ENCODE measurements around the gene POLR1D.

POLR1D gene

GRCh38 chr13:27637289-27637626 is 15.6 kb downstream of the POLR1D start:
- no peak for DNase-seq
- no peak for TF ChIP-seq POLR2A (IDR thresholded peaks at IDR 0.05; ENCODE audit: low read length)
- TF ChIP-seq GATA1 (IDR thresholded peaks at IDR 0.05; ENCODE audit: low read depth, low read length): no peak

GRCh38 chr13:27638001-27638400 is 16.3 kb downstream of the POLR1D start:
- TF ChIP-seq GATA1 (IDR thresholded peaks at IDR 0.05; ENCODE audit: low read depth, low read length): no peak
- DNase-seq: peak; percentile 40 to 76

DNA sequence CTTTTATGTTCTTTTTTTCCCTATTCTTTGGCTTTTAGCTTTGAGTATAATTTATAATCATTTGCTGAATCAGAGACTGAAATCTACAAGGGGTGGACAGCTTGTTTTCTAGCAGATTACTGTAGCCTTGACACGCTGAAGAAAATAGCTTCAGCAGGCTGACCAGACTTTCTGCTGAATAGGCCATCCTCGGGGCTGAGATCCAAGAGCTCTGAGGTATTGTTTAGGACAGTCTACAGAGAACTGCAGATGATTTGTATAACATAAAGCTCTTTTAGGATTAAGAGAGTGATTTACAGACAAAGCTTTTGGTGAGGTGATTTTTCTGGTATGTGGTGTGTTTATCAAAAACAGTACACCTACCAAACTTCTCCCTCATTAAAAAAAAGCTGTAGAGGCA is 16.8 kb downstream of the POLR1D start:
- DNase-seq: no peak
- TF ChIP-seq POLR2A (IDR thresholded peaks at IDR 0.05; ENCODE audit: low read length): no peak
- no peak for TF ChIP-seq GATA1 (IDR thresholded peaks at IDR 0.05; ENCODE audit: low read depth, low read length)

GRCh38 chr13:27639186-27639585 is 17.5 kb downstream of the POLR1D start:
- no peak for TF ChIP-seq GATA1 (IDR thresholded peaks at IDR 0.05; ENCODE audit: low read depth, low read length)
- no peak for TF ChIP-seq POLR2A (IDR thresholded peaks at IDR 0.05; ENCODE audit: low read length)
- no peak for DNase-seq

- peak; percentile 42 to 61 for DNase-seq
Observed at GRCh38 chr13:27641711-27642502, 20.2 kb downstream of the POLR1D start.

DNA sequence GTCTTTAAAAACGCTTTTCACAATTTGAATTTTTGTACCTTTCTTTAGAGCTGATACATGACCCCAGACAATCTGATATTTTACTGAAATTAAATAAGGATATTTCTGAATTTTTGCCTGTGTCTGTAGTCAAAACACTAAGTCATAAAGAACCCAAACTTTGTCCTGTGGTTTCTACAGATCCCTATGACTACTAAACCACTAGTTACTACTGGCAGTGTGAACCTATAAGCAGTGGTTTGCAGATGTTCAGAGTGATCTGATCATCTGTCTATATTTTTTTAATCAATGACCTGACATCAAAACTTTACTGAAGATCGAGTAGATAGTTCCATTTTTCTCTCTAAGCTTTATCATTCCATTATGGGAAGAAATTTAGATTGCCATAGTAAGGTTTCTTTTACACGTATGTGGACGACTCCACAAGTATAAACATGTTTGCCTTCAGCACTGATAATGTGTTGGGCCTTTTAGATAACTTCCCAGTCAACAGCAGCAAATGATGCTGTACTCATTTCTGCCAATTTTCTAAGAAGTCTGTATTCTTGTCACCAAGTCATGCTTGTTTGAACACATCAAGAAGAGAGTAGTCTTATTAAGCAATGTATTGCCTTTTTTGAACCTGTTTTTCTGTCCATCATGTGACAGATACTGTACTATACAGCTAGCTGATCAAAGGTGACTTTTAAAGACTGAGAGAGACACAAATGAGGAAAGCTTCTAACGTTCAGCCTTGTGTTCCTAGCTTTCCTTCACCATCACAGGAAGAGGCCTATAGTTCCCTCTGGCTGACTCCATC is 21.8 kb downstream of the POLR1D start:
- DNase-seq: peak; percentile 63 to 66
- TF ChIP-seq GATA1 (IDR thresholded peaks at IDR 0.05; ENCODE audit: low read depth, low read length) (no peak), POLR2A (IDR thresholded peaks at IDR 0.05; ENCODE audit: low read length) (peak; percentile 25)

More at GRCh38 chr13:27641711-27642502, 20.2 kb downstream of the POLR1D start:
- TF ChIP-seq GATA1 (IDR thresholded peaks at IDR 0.05; ENCODE audit: low read depth, low read length): no peak
- TF ChIP-seq POLR2A (IDR thresholded peaks at IDR 0.05; ENCODE audit: low read length): no peak

GRCh38 chr13:27644302-27644701 is 22.6 kb downstream of the POLR1D start:
- DNase-seq: peak; percentile 31 to 32
- no peak for TF ChIP-seq GATA1 (IDR thresholded peaks at IDR 0.05; ENCODE audit: low read depth, low read length)
- no peak for TF ChIP-seq POLR2A (IDR thresholded peaks at IDR 0.05; ENCODE audit: low read length)

- TF ChIP-seq POLR2A (IDR thresholded peaks at IDR 0.05; ENCODE audit: low read length) (no peak), GATA1 (IDR thresholded peaks at IDR 0.05; ENCODE audit: low read depth, low read length) (no peak)
- DNase-seq: peak in 1 of 2 experiments; percentile 15
Observed at GRCh38 chr13:27650312-27650711, 28.6 kb downstream of the POLR1D start.

DNA sequence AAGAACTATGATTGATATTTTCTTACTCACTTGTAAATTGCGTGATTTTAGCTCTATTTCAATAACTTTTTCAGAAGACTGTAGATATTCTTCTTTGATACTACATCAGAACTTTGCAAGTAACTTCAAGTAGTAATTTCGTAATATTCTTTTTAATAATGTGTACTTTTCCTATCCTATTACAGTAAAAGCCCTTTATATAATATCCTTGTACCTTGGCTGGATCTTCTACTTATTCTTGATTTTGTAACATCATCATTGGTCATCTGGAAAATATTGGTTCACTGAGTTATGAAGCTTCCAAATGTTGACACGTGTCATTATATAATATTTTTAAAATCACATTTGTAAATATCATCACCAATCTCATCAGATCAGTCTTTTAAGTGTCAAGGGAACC is 32.4 kb downstream of the POLR1D start:
- TF ChIP-seq GATA1 (IDR thresholded peaks at IDR 0.05; ENCODE audit: low read depth, low read length) (no peak), POLR2A (IDR thresholded peaks at IDR 0.05; ENCODE audit: low read length) (no peak)
- DNase-seq: no peak

DNA sequence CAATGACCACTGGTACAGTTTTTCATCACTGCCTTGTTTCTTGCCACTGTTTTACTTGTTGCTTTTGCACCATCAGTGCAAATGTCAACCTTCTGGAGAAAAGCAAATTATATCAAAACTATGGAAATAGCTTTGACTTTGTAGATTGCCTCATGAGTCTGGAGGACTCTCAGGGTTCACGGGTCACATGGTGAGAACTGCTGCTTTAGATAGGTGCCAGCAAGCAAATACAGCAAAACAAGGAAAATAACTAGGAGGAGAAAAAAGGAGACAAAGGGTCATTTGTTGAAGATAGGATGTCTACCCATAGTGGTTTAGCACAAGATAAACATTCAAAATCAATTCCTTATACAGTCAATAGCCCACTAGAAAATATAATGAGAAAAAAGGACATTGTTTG is 33.1 kb downstream of the POLR1D start:
- TF ChIP-seq POLR2A (IDR thresholded peaks at IDR 0.05; ENCODE audit: low read length) (no peak), GATA1 (IDR thresholded peaks at IDR 0.05; ENCODE audit: low read depth, low read length) (no peak)
- no peak for DNase-seq

GRCh38 chr13:27657724-27658123 is 36.0 kb downstream of the POLR1D start:
- TF ChIP-seq GATA1 (IDR thresholded peaks at IDR 0.05; ENCODE audit: low read depth, low read length) (no peak), POLR2A (IDR thresholded peaks at IDR 0.05; ENCODE audit: low read length) (no peak)
- DNase-seq: no peak

DNA sequence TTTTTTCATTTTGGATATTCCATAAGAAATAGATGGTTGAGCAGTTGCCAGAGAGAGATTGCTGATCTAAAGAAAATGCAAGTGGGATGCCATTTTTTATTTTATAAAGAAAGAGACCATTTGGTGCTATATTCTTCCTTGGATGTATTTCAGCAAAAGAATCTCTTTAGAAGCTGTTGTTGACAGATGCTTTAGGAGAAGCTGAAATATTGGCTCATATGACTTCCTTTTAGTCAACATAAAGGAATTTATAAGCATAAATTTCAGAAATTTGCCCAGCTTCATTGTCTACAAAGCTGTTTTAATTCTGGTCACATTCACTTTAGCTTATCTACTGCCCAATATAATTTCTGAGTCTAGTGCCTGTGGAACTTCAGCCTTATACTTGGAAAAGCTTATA is 36.9 kb downstream of the POLR1D start:
- no peak for DNase-seq
- no peak for TF ChIP-seq POLR2A (IDR thresholded peaks at IDR 0.05; ENCODE audit: low read length)
- no peak for TF ChIP-seq GATA1 (IDR thresholded peaks at IDR 0.05; ENCODE audit: low read depth, low read length)

GRCh38 chr13:27659145-27659865 is 37.6 kb downstream of the POLR1D start:
- no peak for DNase-seq
- TF ChIP-seq POLR2A (IDR thresholded peaks at IDR 0.05; ENCODE audit: low read length): no peak
- no peak for TF ChIP-seq GATA1 (IDR thresholded peaks at IDR 0.05; ENCODE audit: low read depth, low read length)

GRCh38 chr13:27660511-27660910 is 38.8 kb downstream of the POLR1D start:
- TF ChIP-seq POLR2A (IDR thresholded peaks at IDR 0.05; ENCODE audit: low read length) (no peak), GATA1 (IDR thresholded peaks at IDR 0.05; ENCODE audit: low read depth, low read length) (no peak)
- DNase-seq: no peak
